HG03095 (cell line): ENCODE data around the gene TRNT1.

Experiments
- ATAC-seq: cut with Tn5 transposase; IDR thresholded peaks from one replicate; pipeline ENCODE4 v1.9.1; 2021; ENCODE audit warnings: moderate library complexity; ENCODE audit not compliant: unreplicated experiment

TRNT1 gene

GRCh38 chr3:3177861-3178497 is 51.2 kb downstream of the TRNT1 start:
- ATAC-seq = no peak

GRCh38 chr3:3178498-3179328 is 52.0 kb downstream of the TRNT1 start:
- ATAC-seq = no peak

- ATAC-seq = peak; percentile 99
Measured at GRCh38 chr3:3179407-3180094, 52.8 kb downstream of the TRNT1 start, which contains the start of gene CRBN. CRBN (minus strand) TSS chr3:3179691; CDS start chr3:3179687, 4 bp downstream.

GRCh38 chr3:3180456-3180855 is 53.7 kb downstream of the TRNT1 start:
- ATAC-seq = no peak

GRCh38 chr3:3184876-3185275 is 58.1 kb downstream of the TRNT1 start:
- no peak for ATAC-seq

GRCh38 chr3:3189102-3189727 is 62.5 kb downstream of the TRNT1 start:
- no peak for ATAC-seq

GRCh38 chr3:3189961-3190360 is 63.2 kb downstream of the TRNT1 start:
- ATAC-seq = no peak

GRCh38 chr3:3191675-3192285 is 65.0 kb downstream of the TRNT1 start:
- no peak for ATAC-seq

- ATAC-seq = no peak
Measured at GRCh38 chr3:3192286-3192675, 65.5 kb downstream of the TRNT1 start.

GRCh38 chr3:3194861-3195260 is 68.1 kb downstream of the TRNT1 start:
- ATAC-seq = no peak

- ATAC-seq = no peak
Measured at GRCh38 chr3:3196148-3196861, 69.6 kb downstream of the TRNT1 start.
